ENCODE results near the gene MINDY4B. TPM values are rescaled to one million over a fixed set of nuclear protein-coding genes. Genes with fewer than 3 reads are reported as not detected.
"Not testable (repeated sequence)": the region's sequence is repeated elsewhere in the genome, so short reads cannot be mapped to it uniquely, and the experiment has no call there.

MINDY4B gene
- total and polyA plus RNA-seq, 4 donors, result not detected

GRCh38 chr3:150874666-150875219 is 30.5 kb downstream of the MINDY4B start:
- H3K4me3 ChIP-seq (ENCODE audit: low read length in 2 of 2), result no peak overlapping the region
- no peaks in the 10 kb centered on the region for H3K36me3 ChIP-seq (ENCODE audit: control insufficient read depth in 1 of 2, insufficient read depth in 2 of 2, low read length in 1 of 2)
- H3K27me3 ChIP-seq (ENCODE audit: control insufficient read depth in 1 of 2, insufficient read depth in 2 of 2, low read length in 1 of 2), result no peaks in the 10 kb centered on the region
- 28 to 38% methylated on average over 1 of the region's 1 CpG for WGBS, 2 donors
- H3K9me3 ChIP-seq (ENCODE audit: control insufficient read depth, low read length), result no peaks in the 10 kb centered on the region
- no peak for DNase-seq
- intact Hi-C loops (cut with DNase I), result loop anchor here in 1 of 2 donors (10.0 kb wide), 1 partner anchor 270 kb away; no protein-coding TSS in a partner anchor
- no peak overlapping the region for H3K27ac ChIP-seq (ENCODE audit: low read depth in 1 of 2, low read length in 2 of 2)
- peaks cover 4 to 7% of the 10 kb centered on the region in 2 donors for H3K4me1 ChIP-seq (ENCODE audit: control insufficient read depth in 1 of 2, insufficient read depth in 2 of 2, low read length in 2 of 2)
- no peak for ATAC-seq (ENCODE audit: low FRiP score)

GRCh38 chr3:150871192-150871591 is 34.0 kb downstream of the MINDY4B start:
- Histone ChIP-seq H3K36me3 (ENCODE audit: control insufficient read depth in 1 of 2, insufficient read depth in 2 of 2, low read length in 1 of 2) (no peaks in the 10 kb centered on the region), H3K27me3 (ENCODE audit: control insufficient read depth in 1 of 2, insufficient read depth in 2 of 2, low read length in 1 of 2) (no peaks in the 10 kb centered on the region), H3K27ac (ENCODE audit: low read depth in 1 of 2, low read length in 2 of 2) (no peak overlapping the region), H3K4me3 (ENCODE audit: low read length in 2 of 2) (no peak overlapping the region), H3K4me1 (ENCODE audit: control insufficient read depth in 1 of 2, insufficient read depth in 2 of 2, low read length in 2 of 2) (peaks cover 3 to 4% of the 10 kb centered on the region in 2 donors), H3K9me3 (ENCODE audit: control insufficient read depth, low read length) (no peaks in the 10 kb centered on the region)
- DNase-seq, result no peak
- no peak for ATAC-seq (ENCODE audit: low FRiP score)
- intact Hi-C loops (cut with DNase I), result loop anchor here in 1 of 2 donors (10.0 kb wide), 1 partner anchor 274 kb away; no protein-coding TSS in a partner anchor
- 96 to 100% methylated on average over 4 of the region's 4 CpGs for WGBS, 2 donors

- DNase-seq (no peak), ATAC-seq (ENCODE audit: low FRiP score) (no peak)
- 9 to 13% methylated on average over 3 of the region's 3 CpGs for WGBS, 2 donors
- Histone ChIP-seq H3K4me3 (ENCODE audit: low read length in 2 of 2) (no peak overlapping the region), H3K27me3 (ENCODE audit: control insufficient read depth in 1 of 2, insufficient read depth in 2 of 2, low read length in 1 of 2) (no peaks in the 10 kb centered on the region), H3K27ac (ENCODE audit: low read depth in 1 of 2, low read length in 2 of 2) (no peak overlapping the region), H3K36me3 (ENCODE audit: control insufficient read depth in 1 of 2, insufficient read depth in 2 of 2, low read length in 1 of 2) (no peaks in the 10 kb centered on the region), H3K4me1 (ENCODE audit: control insufficient read depth in 1 of 2, insufficient read depth in 2 of 2, low read length in 2 of 2) (peaks cover 0 to 4% of the 10 kb centered on the region in 2 donors), H3K9me3 (ENCODE audit: control insufficient read depth, low read length) (no peaks in the 10 kb centered on the region)
- intact Hi-C loops (cut with DNase I), result loop anchor here in 1 of 2 donors (10.0 kb wide), 1 partner anchor 274 kb away; no protein-coding TSS in a partner anchor
Observed at GRCh38 chr3:150870406-150870805, 34.8 kb downstream of the MINDY4B start.

- H3K27me3 ChIP-seq (ENCODE audit: control insufficient read depth in 1 of 2, insufficient read depth in 2 of 2, low read length in 1 of 2), result no peaks in the 10 kb centered on the region
Observed at GRCh38 chr3:150868282-150868681, 37.0 kb downstream of the MINDY4B start.

GRCh38 chr3:150867434-150867833 is 37.8 kb downstream of the MINDY4B start:
- 97 to 98% methylated on average over 3 of the region's 3 CpGs for WGBS, 2 donors
- intact Hi-C loops (cut with DNase I), result loop anchor here in 1 of 2 donors (2.0 to 5.0 kb wide), 2 partner anchors 80 to 147 kb away; no protein-coding TSS in a partner anchor
- peaks cover 0 to 2% of the 10 kb centered on the region in 2 donors for H3K4me1 ChIP-seq (ENCODE audit: control insufficient read depth in 1 of 2, insufficient read depth in 2 of 2, low read length in 2 of 2)
- no peak overlapping the region for H3K4me3 ChIP-seq (ENCODE audit: low read length in 2 of 2)
- no peak for DNase-seq
- no peak overlapping the region for H3K27ac ChIP-seq (ENCODE audit: low read depth in 1 of 2, low read length in 2 of 2)
- ATAC-seq (ENCODE audit: low FRiP score), result no peak
- H3K36me3 ChIP-seq (ENCODE audit: control insufficient read depth in 1 of 2, insufficient read depth in 2 of 2, low read length in 1 of 2), result no peaks in the 10 kb centered on the region
- no peaks in the 10 kb centered on the region for H3K27me3 ChIP-seq (ENCODE audit: control insufficient read depth in 1 of 2, insufficient read depth in 2 of 2, low read length in 1 of 2)
- H3K9me3 ChIP-seq (ENCODE audit: control insufficient read depth, low read length), result no peaks in the 10 kb centered on the region

More at GRCh38 chr3:150868282-150868681, 37.0 kb downstream of the MINDY4B start:
- Histone ChIP-seq H3K9me3 (ENCODE audit: control insufficient read depth, low read length) (no peaks in the 10 kb centered on the region), H3K4me1 (ENCODE audit: control insufficient read depth in 1 of 2, insufficient read depth in 2 of 2, low read length in 2 of 2) (peaks cover 0 to 2% of the 10 kb centered on the region in 2 donors), H3K36me3 (ENCODE audit: control insufficient read depth in 1 of 2, insufficient read depth in 2 of 2, low read length in 1 of 2) (no peaks in the 10 kb centered on the region), H3K27ac (ENCODE audit: low read depth in 1 of 2, low read length in 2 of 2) (no peak overlapping the region), H3K4me3 (ENCODE audit: low read length in 2 of 2) (no peak overlapping the region)
- ATAC-seq (ENCODE audit: low FRiP score), result no peak
- no peak for DNase-seq
- 62 to 63% methylated on average over 3 of the region's 3 CpGs for WGBS, 2 donors
- intact Hi-C loops (cut with DNase I), result loop anchor here in 1 of 2 donors (5.0 kb wide), 1 partner anchor 81 kb away; no protein-coding TSS in a partner anchor

- not testable (repeated sequence) for H3K9me3 ChIP-seq (ENCODE audit: control insufficient read depth, low read length); H3K4me3 ChIP-seq (ENCODE audit: low read length in 2 of 2); ATAC-seq (ENCODE audit: low FRiP score); DNase-seq; H3K4me1 ChIP-seq (ENCODE audit: control insufficient read depth in 1 of 2, insufficient read depth in 2 of 2, low read length in 2 of 2); H3K36me3 ChIP-seq (ENCODE audit: control insufficient read depth in 1 of 2, insufficient read depth in 2 of 2, low read length in 1 of 2); H3K27me3 ChIP-seq (ENCODE audit: control insufficient read depth in 1 of 2, insufficient read depth in 2 of 2, low read length in 1 of 2); H3K27ac ChIP-seq (ENCODE audit: low read depth in 1 of 2, low read length in 2 of 2)
- intact Hi-C loops (cut with DNase I), result loop anchor here in 1 of 2 donors (2.0 kb wide), 1 partner anchor 143 kb away; no protein-coding TSS in a partner anchor
- WGBS, 2 donors, result 81 to 90% methylated on average over 5 of the region's 5 CpGs
Observed at GRCh38 chr3:150863921-150864320, 41.3 kb downstream of the MINDY4B start.

- Histone ChIP-seq H3K4me1 (ENCODE audit: control insufficient read depth in 1 of 2, insufficient read depth in 2 of 2, low read length in 2 of 2) (no peaks in the 10 kb centered on the region), H3K36me3 (ENCODE audit: control insufficient read depth in 1 of 2, insufficient read depth in 2 of 2, low read length in 1 of 2) (no peaks in the 10 kb centered on the region), H3K9me3 (ENCODE audit: control insufficient read depth, low read length) (no peaks in the 10 kb centered on the region), H3K27ac (ENCODE audit: low read depth in 1 of 2, low read length in 2 of 2) (no peak overlapping the region), H3K27me3 (ENCODE audit: control insufficient read depth in 1 of 2, insufficient read depth in 2 of 2, low read length in 1 of 2) (no peaks in the 10 kb centered on the region), H3K4me3 (ENCODE audit: low read length in 2 of 2) (no peak overlapping the region)
- ATAC-seq (ENCODE audit: low FRiP score) (no peak), DNase-seq (no peak)
- intact Hi-C loops (cut with DNase I), result no loop called here
- WGBS, 2 donors, result 64 to 76% methylated on average over 2 of the region's 2 CpGs
Observed at GRCh38 chr3:150861851-150862250, 43.4 kb downstream of the MINDY4B start.

GRCh38 chr3:150857936-150858335 is 47.3 kb downstream of the MINDY4B start:
- DNase-seq; H3K9me3 ChIP-seq (ENCODE audit: control insufficient read depth, low read length); H3K36me3 ChIP-seq (ENCODE audit: control insufficient read depth in 1 of 2, insufficient read depth in 2 of 2, low read length in 1 of 2); H3K4me1 ChIP-seq (ENCODE audit: control insufficient read depth in 1 of 2, insufficient read depth in 2 of 2, low read length in 2 of 2); intact Hi-C loops (cut with DNase I); H3K27me3 ChIP-seq (ENCODE audit: control insufficient read depth in 1 of 2, insufficient read depth in 2 of 2, low read length in 1 of 2); H3K4me3 ChIP-seq (ENCODE audit: low read length in 2 of 2); ATAC-seq (ENCODE audit: low FRiP score); H3K27ac ChIP-seq (ENCODE audit: low read depth in 1 of 2, low read length in 2 of 2): not testable (repeated sequence)
- WGBS, 2 donors, result 93 to 94% methylated on average over 8 of the region's 8 CpGs

- H3K27ac ChIP-seq (ENCODE audit: low read depth in 1 of 2, low read length in 2 of 2), result no peak overlapping the region
- DNase-seq (no peak), ATAC-seq (ENCODE audit: low FRiP score) (no peak)
- H3K27me3 ChIP-seq (ENCODE audit: control insufficient read depth in 1 of 2, insufficient read depth in 2 of 2, low read length in 1 of 2), result no peaks in the 10 kb centered on the region
- H3K9me3 ChIP-seq (ENCODE audit: control insufficient read depth, low read length), result peaks cover 1% of the 10 kb centered on the region
- no peak overlapping the region for H3K4me3 ChIP-seq (ENCODE audit: low read length in 2 of 2)
- no peaks in the 10 kb centered on the region for H3K36me3 ChIP-seq (ENCODE audit: control insufficient read depth in 1 of 2, insufficient read depth in 2 of 2, low read length in 1 of 2)
- H3K4me1 ChIP-seq (ENCODE audit: control insufficient read depth in 1 of 2, insufficient read depth in 2 of 2, low read length in 2 of 2), result no peaks in the 10 kb centered on the region
- intact Hi-C loops (cut with DNase I), result no loop called here
- 73 to 96% methylated on average over 3 of the region's 3 CpGs for WGBS, 2 donors
Observed at GRCh38 chr3:150850191-150850590, 55.0 kb downstream of the MINDY4B start.
